ENCODE measurements around the gene TLE4. TPM values are rescaled to one million over a fixed set of nuclear protein-coding genes. Genes with fewer than 3 reads are reported as not detected.

Gene TLE4
- total RNA-seq, 1 experiment from 2014 or later: 0.97 TPM

DNA sequence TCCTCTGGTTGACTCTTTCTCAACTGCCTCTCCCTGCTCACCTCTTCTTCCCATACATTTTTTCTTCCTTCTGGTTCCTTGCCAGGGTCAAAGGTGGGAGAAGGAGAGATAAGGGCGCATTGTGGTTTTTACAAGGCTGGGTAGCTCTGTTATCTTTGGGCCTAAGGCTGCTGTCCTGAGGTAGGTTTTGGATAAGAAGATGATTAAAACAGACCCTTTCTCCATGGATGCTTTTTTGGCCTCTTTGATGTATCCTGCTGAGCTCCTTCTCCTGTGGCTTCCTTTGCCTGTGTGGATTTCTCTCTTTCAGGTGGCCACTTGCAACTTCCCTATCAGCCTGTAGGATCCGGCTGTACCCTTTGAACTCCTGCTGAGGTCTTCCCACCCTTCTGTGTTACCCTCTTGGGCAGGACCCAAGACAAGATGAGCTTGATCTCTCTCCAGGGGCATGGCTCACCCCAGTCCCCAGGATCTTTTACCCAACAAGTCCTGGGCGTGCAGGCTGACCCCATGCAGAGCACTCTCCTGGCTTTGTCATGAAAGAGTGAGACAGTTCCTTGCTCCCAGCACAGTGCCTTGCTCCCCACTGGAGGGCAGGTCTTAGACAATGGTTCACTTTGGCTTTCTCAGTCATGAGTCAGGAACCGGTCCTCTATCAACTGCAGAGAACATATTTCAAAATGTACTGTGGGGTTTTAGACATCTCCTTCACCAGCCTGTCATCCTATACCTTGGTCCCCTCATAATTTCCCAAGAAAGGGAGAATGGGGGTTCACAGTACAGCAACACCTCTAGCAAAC lies 197.9 kb downstream of the TLE4 start:
- CTCF ChIA-PET: interaction anchor here (0.7 kb wide), 1 partner anchor 123 kb away, joined by 3 read pairs; no protein-coding TSS in a partner anchor
- H3K9me3 Mint-ChIP-seq (ENCODE audit: low read depth, unreplicated experiment): peaks cover 5% of the 10 kb centered on the region
- no peaks in the 10 kb centered on the region for H3K27me3 Mint-ChIP-seq (ENCODE audit: unreplicated experiment)
- no TSS peak for BruUV-seq (replicated peaks)
- no peak for DNase-seq
- H3K27ac Mint-ChIP-seq (ENCODE audit: unreplicated experiment): no peak overlapping the region
- no peak for TF ChIP-seq CTCF (IDR thresholded peaks at IDR 0.05; ENCODE audit: unreplicated experiment)
- intact Hi-C loops (cut with micrococcal nuclease; ENCODE audit: unreplicated experiment): no loop called here
- no peaks in the 10 kb centered on the region for H3K4me1 Mint-ChIP-seq (ENCODE audit: low read depth, unreplicated experiment)
- H3K4me3 Mint-ChIP-seq (ENCODE audit: low read depth, unreplicated experiment): no peak overlapping the region
- H3K36me3 Mint-ChIP-seq (ENCODE audit: insufficient read depth, unreplicated experiment): no peaks in the 10 kb centered on the region

GRCh38 chr9:79774356-79774755 lies 202.6 kb downstream of the TLE4 start:
- no peak overlapping the region for H3K27ac Mint-ChIP-seq (ENCODE audit: unreplicated experiment)
- CTCF ChIA-PET: no interaction called here
- H3K4me1 Mint-ChIP-seq (ENCODE audit: low read depth, unreplicated experiment): no peaks in the 10 kb centered on the region
- no TSS peak for BruUV-seq (replicated peaks)
- DNase-seq: no peak
- peaks cover 3% of the 10 kb centered on the region for H3K9me3 Mint-ChIP-seq (ENCODE audit: low read depth, unreplicated experiment)
- H3K27me3 Mint-ChIP-seq (ENCODE audit: unreplicated experiment): no peaks in the 10 kb centered on the region
- no peak overlapping the region for H3K4me3 Mint-ChIP-seq (ENCODE audit: low read depth, unreplicated experiment)
- intact Hi-C loops (cut with micrococcal nuclease; ENCODE audit: unreplicated experiment): no loop called here
- no peak for TF ChIP-seq CTCF (IDR thresholded peaks at IDR 0.05; ENCODE audit: unreplicated experiment)
- H3K36me3 Mint-ChIP-seq (ENCODE audit: insufficient read depth, unreplicated experiment): no peaks in the 10 kb centered on the region
